Stimulated activated CD8-positive, alpha-beta memory T cell treated with anti-CD3 and anti-CD28 coated beads, Interleukin-12 subunit alpha, Interleukin-12 subunit beta, amount 100 ng/mL, for 24 hours (primary cell): ENCODE measurements around the gene KLRC4.
"Not testable (repeated sequence)": the region's sequence is repeated elsewhere in the genome, so short reads cannot be mapped to it uniquely, and the experiment has no call there.

Source experiments
- DNase-seq: peaks from one replicate; pipeline ENCODE4 v3.0.0-alpha.2; 2020; ENCODE audit errors: extremely low read depth

KLRC4 gene

GRCh38 chr12:10368206-10369171 lies 41.1 kb downstream of the KLRC4 start:
- DNase-seq: no peak

GRCh38 chr12:10367714-10368113 lies 41.8 kb downstream of the KLRC4 start:
- not testable (repeated sequence) for DNase-seq

GRCh38 chr12:10366875-10367274 lies 42.7 kb downstream of the KLRC4 start:
- no peak for DNase-seq

GRCh38 chr12:10365696-10366405 lies 43.7 kb downstream of the KLRC4 start:
- no peak for DNase-seq

- DNase-seq: no peak
Observed at GRCh38 chr12:10364815-10365622, 44.5 kb downstream of the KLRC4 start.

- no peak for DNase-seq
Observed at GRCh38 chr12:10363914-10364814, 45.4 kb downstream of the KLRC4 start.

GRCh38 chr12:10363658-10363913 lies 46.0 kb downstream of the KLRC4 start:
- DNase-seq: no peak

- no peak for DNase-seq
Observed at GRCh38 chr12:10362828-10363657, 46.5 kb downstream of the KLRC4 start.

- DNase-seq: no peak
Observed at GRCh38 chr12:10362325-10362724, 47.2 kb downstream of the KLRC4 start.

GRCh38 chr12:10361622-10362021 lies 47.9 kb downstream of the KLRC4 start:
- DNase-seq: no peak

- DNase-seq: no peak
Observed at GRCh38 chr12:10361084-10361483, 48.5 kb downstream of the KLRC4 start.

- no peak for DNase-seq
Observed at GRCh38 chr12:10358969-10359368, 50.6 kb downstream of the KLRC4 start.

GRCh38 chr12:10358131-10358530 lies 51.4 kb downstream of the KLRC4 start:
- no peak for DNase-seq
